DND-41 (cell line): ENCODE measurements around the gene MBP.

Source experiments
- EZH2 ChIP-seq: IDR thresholded peaks from 3 replicates; pipeline ENCODE4 v1.6.1; 2012; ENCODE audit warnings: borderline replicate concordance, low read depth, mild to moderate bottlenecking, moderate library complexity, low read length, inconsistent platforms; ENCODE audit not compliant: severe bottlenecking
- TF ChIP-seq, protein P1 (sequence below): IDR thresholded peaks from 2 replicates; pipeline ENCODE4 v1.5.1; 2012; ENCODE audit warnings: borderline replicate concordance, low read length, moderate library complexity, mild to moderate bottlenecking; ENCODE audit not compliant: poor library complexity, severe bottlenecking; ENCODE audit errors: extremely low read depth

DNA sequence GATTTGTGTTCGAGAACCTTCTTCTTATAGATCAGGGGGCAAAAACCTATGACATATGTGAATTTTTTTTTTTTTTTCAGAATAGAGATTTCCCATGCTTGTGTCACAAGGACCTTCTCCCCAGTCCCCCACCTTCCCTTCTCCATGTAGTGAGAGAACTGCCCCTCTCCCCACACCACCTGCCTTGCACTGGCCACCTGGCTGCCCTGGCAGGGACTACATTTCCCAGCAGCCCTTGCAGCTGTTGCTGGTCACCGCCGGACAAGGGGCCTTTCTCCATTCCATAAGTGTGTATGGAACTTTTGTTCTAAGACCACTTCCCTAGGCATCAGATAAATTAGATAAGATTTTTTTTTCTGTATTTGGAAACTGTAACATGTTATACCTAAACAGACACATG is 22.2 kb downstream of the MBP start:
- TF ChIP-seq, protein P1, sequence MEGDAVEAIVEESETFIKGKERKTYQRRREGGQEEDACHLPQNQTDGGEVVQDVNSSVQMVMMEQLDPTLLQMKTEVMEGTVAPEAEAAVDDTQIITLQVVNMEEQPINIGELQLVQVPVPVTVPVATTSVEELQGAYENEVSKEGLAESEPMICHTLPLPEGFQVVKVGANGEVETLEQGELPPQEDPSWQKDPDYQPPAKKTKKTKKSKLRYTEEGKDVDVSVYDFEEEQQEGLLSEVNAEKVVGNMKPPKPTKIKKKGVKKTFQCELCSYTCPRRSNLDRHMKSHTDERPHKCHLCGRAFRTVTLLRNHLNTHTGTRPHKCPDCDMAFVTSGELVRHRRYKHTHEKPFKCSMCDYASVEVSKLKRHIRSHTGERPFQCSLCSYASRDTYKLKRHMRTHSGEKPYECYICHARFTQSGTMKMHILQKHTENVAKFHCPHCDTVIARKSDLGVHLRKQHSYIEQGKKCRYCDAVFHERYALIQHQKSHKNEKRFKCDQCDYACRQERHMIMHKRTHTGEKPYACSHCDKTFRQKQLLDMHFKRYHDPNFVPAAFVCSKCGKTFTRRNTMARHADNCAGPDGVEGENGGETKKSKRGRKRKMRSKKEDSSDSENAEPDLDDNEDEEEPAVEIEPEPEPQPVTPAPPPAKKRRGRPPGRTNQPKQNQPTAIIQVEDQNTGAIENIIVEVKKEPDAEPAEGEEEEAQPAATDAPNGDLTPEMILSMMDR: no peak
- TF ChIP-seq EZH2: no peak
